AG09309 (cell line): ENCODE measurements around the gene TCERG1L.

ENCODE experiments used
- DNase-seq: peaks from one replicate; pipeline ENCODE4 v3.0.0-alpha.2; 2010; ENCODE audit warnings: low read depth
- H3K4me3 ChIP-seq: 2 replicates; pipeline ENCODE4 v1.5.1; 2011; ENCODE audit warnings: mild to moderate bottlenecking, low read depth, low read length, moderate library complexity; ENCODE audit not compliant: control insufficient read depth
- CTCF ChIP-seq: IDR thresholded peaks from 2 replicates; pipeline ENCODE4 v1.5.1; 2011; ENCODE audit warnings: mild to moderate bottlenecking, low read depth, low read length, inconsistent platforms; ENCODE audit not compliant: insufficient read depth, control insufficient read depth; ENCODE audit errors: missing control alignments

TCERG1L gene

GRCh38 chr10:131074682-131075081 lies 236.8 kb downstream of the TCERG1L start:
- no peak for TF ChIP-seq CTCF
- no peak overlapping the region for H3K4me3 ChIP-seq
- DNase-seq, result no peak

- DNase-seq, result no peak
- H3K4me3 ChIP-seq, result no peak overlapping the region
- no peak for TF ChIP-seq CTCF
These were observed 238.0 kb downstream of the TCERG1L start for GRCh38 chr10:131073469-131074035.

GRCh38 chr10:131072651-131073468 lies 238.7 kb downstream of the TCERG1L start:
- DNase-seq, result no peak
- H3K4me3 ChIP-seq, result no peak overlapping the region
- no peak for TF ChIP-seq CTCF

- H3K4me3 ChIP-seq, result no peak overlapping the region
- no peak for DNase-seq
- TF ChIP-seq CTCF, result no peak
These were observed 239.8 kb downstream of the TCERG1L start for GRCh38 chr10:131071721-131072120.

GRCh38 chr10:131070856-131071255 lies 240.7 kb downstream of the TCERG1L start:
- TF ChIP-seq CTCF, result no peak
- no peak for DNase-seq
- H3K4me3 ChIP-seq, result no peak overlapping the region

- no peak for TF ChIP-seq CTCF
- no peak overlapping the region for H3K4me3 ChIP-seq
- DNase-seq, result no peak
These were observed 242.8 kb downstream of the TCERG1L start for GRCh38 chr10:131068760-131069159.
